GM18526 (cell line): ENCODE data around the gene TBC1D21.

Experiments
- POLR2A ChIP-seq: IDR thresholded peaks from 3 replicates; pipeline ENCODE4 v1.6.1; 2011; ENCODE audit not compliant: insufficient read length; ENCODE audit errors: extremely low read depth

TBC1D21 gene

DNA sequence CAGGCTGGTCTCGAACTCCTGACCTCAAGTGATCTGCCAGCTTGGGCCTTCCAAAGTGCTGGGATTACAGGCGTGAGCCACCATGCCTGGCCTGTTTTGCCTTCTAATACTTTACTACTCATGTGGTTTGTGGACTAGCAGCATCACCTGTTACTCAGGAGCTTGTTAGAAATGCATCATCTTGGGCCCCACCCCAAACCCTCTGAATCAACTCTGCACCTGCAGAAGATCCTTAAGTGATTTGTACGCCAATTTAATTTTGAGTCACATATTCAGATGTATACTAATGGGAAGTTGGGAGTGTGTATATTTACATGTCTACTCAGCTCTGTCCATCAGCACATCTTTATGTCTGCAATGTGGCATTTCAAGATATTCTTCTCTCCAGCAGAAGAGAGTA is 6.1 kb downstream of the TBC1D21 start:
- no peak for TF ChIP-seq POLR2A

DNA sequence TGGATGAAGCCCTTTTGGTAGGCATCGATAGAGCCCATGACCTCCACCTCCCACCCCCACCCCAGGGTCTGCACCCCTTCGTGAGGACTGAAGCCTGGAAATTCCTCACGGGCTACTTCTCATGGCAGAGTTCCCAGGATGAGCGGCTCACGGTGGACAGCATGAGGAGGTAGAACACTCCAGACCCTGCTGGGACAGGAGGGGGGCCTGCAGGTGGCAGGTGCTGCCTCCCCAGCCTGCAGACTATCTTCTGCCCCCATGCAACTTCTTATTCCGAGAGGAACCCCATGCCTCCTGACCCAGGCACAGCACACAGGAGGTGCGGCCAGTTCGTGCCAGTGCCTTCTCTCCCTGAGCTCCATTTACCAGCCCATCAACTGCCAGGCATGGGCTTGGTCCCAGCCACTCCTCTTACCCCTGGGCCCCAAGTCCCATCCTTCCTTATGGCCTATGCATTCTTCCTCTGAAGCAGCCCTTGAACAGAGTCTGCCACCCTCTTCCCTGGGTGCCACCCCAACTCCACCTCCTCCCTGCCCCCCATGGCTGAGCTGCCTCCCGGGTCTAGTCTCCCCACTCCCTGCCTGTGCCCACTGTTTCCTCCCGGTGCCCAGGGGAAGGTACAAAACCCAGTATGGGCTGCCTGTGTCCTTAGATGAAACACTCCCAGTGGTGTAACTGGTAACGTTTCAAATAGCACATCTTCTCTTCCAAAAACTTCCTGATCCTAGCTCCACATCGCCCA is 8.4 kb downstream of the TBC1D21 start:
- no peak for TF ChIP-seq POLR2A

DNA sequence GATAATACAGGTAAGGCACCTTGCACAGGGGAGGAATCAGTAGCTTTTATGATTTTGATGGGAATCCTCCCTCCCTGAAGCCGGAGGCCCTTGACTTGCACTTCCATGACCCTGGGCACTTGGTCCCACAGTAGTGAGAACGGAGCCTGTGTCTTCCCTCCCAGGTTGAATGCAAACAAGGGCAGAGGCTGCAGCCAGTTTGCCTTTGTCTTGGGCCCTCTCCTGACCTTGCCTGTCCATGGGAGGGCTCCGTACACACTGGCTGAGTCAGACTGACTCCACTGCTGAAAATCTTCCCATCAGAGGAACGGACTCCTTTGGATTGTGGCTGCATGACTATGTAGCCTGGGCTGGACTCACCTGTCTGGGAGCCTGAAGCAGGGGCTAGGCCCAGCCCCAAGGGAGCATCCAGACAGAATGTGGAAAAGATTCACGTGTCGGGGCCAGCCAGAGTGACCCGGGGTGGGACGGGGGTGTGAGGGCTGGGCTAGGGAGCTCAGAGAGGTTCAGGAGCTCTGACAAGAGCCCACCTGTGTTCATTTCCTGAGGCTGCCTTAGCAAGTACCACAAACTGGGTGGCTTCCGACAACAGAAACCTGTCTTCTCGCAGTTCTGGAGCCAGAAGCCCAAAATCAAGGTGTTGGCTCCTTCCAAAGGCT is 9.5 kb downstream of the TBC1D21 start:
- no peak for TF ChIP-seq POLR2A

GRCh38 chr15:73884159-73884558 is 10.8 kb downstream of the TBC1D21 start:
- no peak for TF ChIP-seq POLR2A

GRCh38 chr15:73885954-73886700 is 12.8 kb downstream of the TBC1D21 start:
- no peak for TF ChIP-seq POLR2A

DNA sequence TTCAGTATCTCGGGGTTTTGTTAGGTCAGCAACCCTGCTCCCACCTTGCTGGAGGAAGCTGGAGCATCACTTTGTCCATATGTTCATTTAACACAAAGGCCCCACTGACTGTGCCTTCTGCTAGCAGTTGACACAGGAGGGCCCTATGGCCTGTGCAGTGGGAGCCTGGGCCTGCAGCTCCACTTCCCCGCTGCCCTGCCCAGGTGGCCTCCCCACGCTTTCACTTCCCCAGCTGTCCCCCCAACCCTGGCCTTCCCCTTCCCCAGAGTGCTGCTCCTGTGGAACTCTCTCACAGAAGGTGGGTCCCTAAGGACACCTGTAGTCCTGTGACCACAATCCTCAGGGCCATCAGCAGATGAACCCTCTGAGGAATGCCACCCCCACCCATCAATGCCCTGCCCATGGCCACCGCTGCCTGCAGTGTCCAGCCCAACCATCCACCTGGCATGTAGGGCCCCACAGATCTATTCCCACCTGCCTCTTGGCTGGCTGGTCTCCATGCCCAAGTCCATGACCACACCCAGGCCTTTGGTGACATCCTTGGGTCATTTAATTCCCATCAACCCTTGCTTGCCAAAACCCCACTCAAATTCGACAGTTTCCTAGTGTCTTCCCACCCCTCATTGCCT is 13.5 kb downstream of the TBC1D21 start:
- TF ChIP-seq POLR2A = no peak

GRCh38 chr15:73887481-73887880 is 14.1 kb downstream of the TBC1D21 start:
- no peak for TF ChIP-seq POLR2A

DNA sequence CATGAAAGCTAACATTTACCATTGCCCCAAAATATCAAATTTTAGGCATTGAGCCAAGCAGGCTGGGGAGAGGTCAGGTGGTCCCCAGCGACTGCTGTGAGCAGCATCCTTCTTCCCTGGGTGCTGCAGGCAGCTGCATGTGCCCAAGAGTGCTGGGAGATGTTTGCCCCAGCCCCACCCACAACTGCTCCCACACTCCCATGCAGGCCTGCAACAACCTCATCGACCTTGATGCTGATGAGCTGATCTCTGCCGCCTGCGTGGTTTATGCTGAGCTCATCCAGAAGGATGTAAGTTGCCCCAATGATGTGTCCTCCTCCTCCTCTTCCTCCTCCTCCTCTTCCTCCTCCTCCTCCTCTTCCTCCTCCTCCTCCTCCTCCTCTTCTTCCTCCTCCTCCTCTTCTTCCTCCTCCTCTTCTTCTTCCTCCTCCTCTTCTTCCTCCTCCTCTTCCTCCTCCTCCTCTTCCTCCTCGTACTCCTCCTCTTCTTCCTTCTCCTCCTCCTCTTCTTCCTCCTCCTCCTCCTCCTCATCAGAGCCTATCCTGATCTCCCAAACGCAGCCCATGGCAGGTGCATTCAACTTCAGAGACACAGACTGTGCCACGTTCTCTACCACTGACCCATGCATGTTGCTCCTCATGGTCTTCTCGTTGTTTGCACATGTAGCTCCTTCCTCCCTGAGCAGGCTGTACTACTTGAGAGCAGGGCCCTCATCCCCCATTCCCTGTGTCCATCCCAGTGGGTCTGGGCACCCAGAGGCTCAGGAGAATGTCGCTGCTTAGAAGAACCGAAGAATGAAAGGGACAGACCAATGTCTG is 15.1 kb downstream of the TBC1D21 start:
- TF ChIP-seq POLR2A = no peak

- TF ChIP-seq POLR2A = no peak
Observed at GRCh38 chr15:73889053-73889761, 15.8 kb downstream of the TBC1D21 start.

DNA sequence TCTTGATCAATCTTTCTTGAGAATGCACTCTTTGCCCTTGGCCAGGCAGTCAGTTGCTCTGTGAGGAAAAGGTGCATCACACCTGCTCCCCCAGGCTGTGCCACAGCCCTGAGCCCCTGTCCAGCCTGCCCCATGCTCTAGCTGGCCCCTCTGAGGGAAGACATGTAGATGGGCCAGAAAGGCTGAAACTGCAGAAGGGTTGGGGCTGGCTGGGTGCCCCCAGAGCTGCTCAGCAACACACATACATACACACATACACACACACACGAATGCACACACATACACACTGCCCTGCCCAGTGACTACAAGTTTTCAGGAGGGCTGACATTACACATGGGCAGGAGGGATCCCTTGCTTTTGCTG is 16.4 kb downstream of the TBC1D21 start:
- TF ChIP-seq POLR2A = no peak

DNA sequence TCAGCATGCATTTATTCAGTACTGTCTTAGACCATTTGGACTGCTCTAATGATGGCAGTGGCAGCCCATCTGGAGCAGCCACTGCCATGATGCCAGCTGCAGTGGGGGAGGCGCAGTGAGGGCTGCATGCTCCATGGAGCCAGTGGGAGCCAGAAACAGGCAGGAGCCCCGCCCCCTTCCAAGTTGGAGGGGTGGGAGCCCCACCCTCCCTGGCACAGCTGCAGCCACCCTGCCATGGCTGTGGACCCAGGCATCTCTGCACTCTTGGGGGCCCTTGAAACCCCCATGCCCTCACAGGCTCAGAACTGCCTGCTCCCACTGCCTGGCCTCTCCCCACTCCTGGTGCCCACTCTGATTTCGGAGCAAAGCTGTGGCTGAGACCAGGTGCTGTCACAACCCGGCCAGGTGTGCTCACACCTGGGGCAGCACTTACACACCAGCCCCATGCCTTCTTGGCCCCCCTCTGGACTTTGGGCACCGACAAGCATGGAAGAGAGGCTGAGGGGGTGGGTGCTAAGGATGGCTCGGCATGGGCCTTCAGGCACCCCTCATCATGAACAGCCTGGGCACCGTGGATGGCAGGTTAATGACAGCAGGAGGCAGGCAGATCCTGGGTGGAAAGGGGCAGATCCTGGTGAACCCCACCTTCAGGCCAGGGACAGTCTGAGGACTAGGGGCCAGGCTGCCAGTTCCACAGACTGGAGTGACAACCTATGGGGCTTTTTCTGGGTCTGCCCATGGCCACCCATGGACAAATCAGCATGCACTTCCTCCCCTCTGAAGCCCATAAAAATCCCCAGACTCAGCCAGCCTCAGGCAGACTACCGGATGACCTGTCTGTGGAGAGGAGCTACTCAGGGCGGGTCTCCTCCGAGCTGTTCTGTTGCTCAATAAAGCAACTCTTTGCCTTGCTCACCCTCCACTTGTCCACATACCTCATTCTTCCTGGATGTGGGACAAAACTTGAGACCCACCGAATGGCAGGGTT is 18.3 kb downstream of the TBC1D21 start:
- no peak for TF ChIP-seq POLR2A

DNA sequence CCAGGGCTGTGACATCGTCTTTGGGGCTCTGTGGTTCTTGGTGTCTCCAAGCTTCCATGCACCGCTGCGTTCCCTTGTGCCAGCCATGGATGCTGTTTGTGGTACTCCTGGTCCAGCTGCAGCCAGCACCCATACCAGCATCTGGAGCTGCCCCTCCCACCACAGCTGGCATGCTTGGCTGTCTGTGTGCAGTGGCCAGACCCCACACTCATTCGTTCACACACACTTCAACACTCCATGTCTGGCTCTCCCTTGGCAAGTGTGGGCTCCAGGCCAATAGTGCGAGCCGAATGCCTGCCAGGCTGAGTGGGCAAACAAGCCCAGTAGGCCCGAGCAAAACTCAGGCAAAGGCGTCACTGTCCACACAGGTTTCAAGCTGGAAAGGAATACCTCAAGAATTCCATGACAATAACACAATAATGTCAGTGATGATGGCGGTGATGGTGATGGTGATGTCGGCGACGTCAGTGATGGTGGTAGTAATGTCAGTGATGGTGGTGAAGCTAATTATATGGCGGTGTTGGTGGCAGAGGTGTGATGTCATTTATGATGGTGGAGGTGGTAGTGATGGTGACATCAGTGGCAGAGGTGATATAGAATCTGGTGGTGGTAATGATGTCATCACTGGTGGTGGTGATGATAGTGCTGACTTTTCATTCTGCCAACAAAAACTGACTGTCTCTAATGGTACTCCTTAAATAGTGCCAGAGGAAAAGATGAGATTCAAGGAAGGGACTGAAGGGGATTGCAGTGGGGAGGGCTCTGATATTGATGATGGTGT is 19.3 kb downstream of the TBC1D21 start:
- no peak for TF ChIP-seq POLR2A
